NCI-H2107 (cell line): ENCODE results near the gene PHF20.
"Not testable (repeated sequence)": the region's sequence is repeated elsewhere in the genome, so short reads cannot be mapped to it uniquely, and the experiment has no call there.

ENCODE experiments used
- DNase-seq: peaks from one replicate; lab custom pipeline; 2025; lab: John Stamatoyannopoulos, UW

Gene PHF20

GRCh38 chr20:35739294-35740163, 32.3 kb upstream of the PHF20 start:
- no peak for DNase-seq

- DNase-seq, result peak; percentile 96
These were observed 29.7 kb upstream of the PHF20 start, which contains the start of gene RBM39 for GRCh38 chr20:35741892-35742740. Gene RBM39, minus strand, starts transcription at chr20:35742260. Its CDS starts 1,386 bp downstream, at chr20:35740874.

GRCh38 chr20:35742741-35743523, 28.9 kb upstream of the PHF20 start:
- DNase-seq, result no peak

GRCh38 chr20:35743693-35744491, 27.9 kb upstream of the PHF20 start:
- no peak for DNase-seq

GRCh38 chr20:35744492-35744841, 27.3 kb upstream of the PHF20 start:
- not testable (repeated sequence) for DNase-seq

GRCh38 chr20:35750611-35751010, 21.2 kb upstream of the PHF20 start:
- DNase-seq, result no peak

GRCh38 chr20:35756404-35756803, 15.4 kb upstream of the PHF20 start:
- DNase-seq, result no peak

- no peak for DNase-seq
These were observed 14.6 kb upstream of the PHF20 start for GRCh38 chr20:35757098-35757705.

- DNase-seq, result not testable (repeated sequence)
These were observed 10.3 kb upstream of the PHF20 start for GRCh38 chr20:35761548-35761947.

- DNase-seq, result no peak
These were observed 9.4 kb upstream of the PHF20 start for GRCh38 chr20:35762461-35762860.

GRCh38 chr20:35764936-35765335, 6.9 kb upstream of the PHF20 start:
- DNase-seq, result not testable (repeated sequence)

- DNase-seq, result no peak
These were observed 5.0 kb upstream of the PHF20 start for GRCh38 chr20:35766843-35767242.

GRCh38 chr20:35767683-35768481, 3.9 kb upstream of the PHF20 start:
- DNase-seq, result no peak

GRCh38 chr20:35768731-35769664, 2.8 kb upstream of the PHF20 start:
- no peak for DNase-seq

GRCh38 chr20:35771367-35771688, 487 bp upstream of the PHF20 start:
- no peak for DNase-seq

- DNase-seq, result no peak
These were observed 796 bp downstream of the PHF20 start for GRCh38 chr20:35772563-35773058.

- no peak for DNase-seq
These were observed 1.4 kb downstream of the PHF20 start for GRCh38 chr20:35773154-35773751.

- DNase-seq, result no peak
These were observed 2.6 kb downstream of the PHF20 start for GRCh38 chr20:35774391-35774790.
